WTC11 (cell line): ENCODE measurements around the gene PPP3CA. TPM values are rescaled to one million over a fixed set of nuclear protein-coding genes. Genes with fewer than 3 reads are reported as not detected.

Experiments used
- ATAC-seq: fragments of 200-7000 bp; cut with Tn5 transposase; 2 replicates; pipeline ENCODE4 v1.10.0; 2021; ENCODE audit warnings: mild to moderate bottlenecking, moderate library complexity
- CTCF ChIA-PET: fragments of 300-600 bp; sonication (Branson Sonifier 250); formaldehyde crosslinking; loops from one replicate; lab custom pipeline; 2021; ENCODE audit warnings: antibody characterized with exemption; lab: Charles Lee
- POLR2A ChIA-PET: fragments of 350-600 bp; sonication (Branson Sonifier 250); formaldehyde crosslinking; loops from one replicate; lab custom pipeline; 2021; ENCODE audit warnings: antibody characterized with exemption; lab: Charles Lee
- DNase-seq: peaks from one replicate; pipeline ENCODE4 v3.0.0; 2021; ENCODE audit warnings: low spot score
- H3K27ac Mint-ChIP-seq: 2 replicates; pipeline ENCODE4 v1.8.0; 2021; ENCODE audit warnings: mixed read lengths
- H3K27me3 Mint-ChIP-seq: 2 replicates; pipeline ENCODE4 v1.8.0; 2021; ENCODE audit warnings: low read depth, mild to moderate bottlenecking, moderate library complexity, mixed read lengths
- H3K36me3 Mint-ChIP-seq: 2 replicates; pipeline ENCODE4 v1.8.0; 2021; ENCODE audit warnings: mixed read lengths
- H3K4me1 Mint-ChIP-seq: 2 replicates; pipeline ENCODE4 v1.8.0; 2022; ENCODE audit warnings: mixed read lengths
- H3K4me3 Mint-ChIP-seq: 2 replicates; pipeline ENCODE4 v1.8.0; 2021; ENCODE audit warnings: mild to moderate bottlenecking, moderate library complexity, mixed read lengths
- H3K9me3 Mint-ChIP-seq: 2 replicates; pipeline ENCODE4 v1.8.0; 2021; ENCODE audit warnings: mixed read lengths
- ATF1 ChIP-seq: sonication (generic); formaldehyde crosslinking; IDR thresholded peaks from 2 replicates; pipeline ENCODE4 v1.8.1; 2023; ENCODE audit warnings: mild to moderate bottlenecking, moderate library complexity, missing genetic modification reagents
- ELF4 ChIP-seq: sonication (generic); formaldehyde crosslinking; IDR thresholded peaks from 2 replicates; pipeline ENCODE4 v1.8.1; 2022; ENCODE audit warnings: low read depth, mild to moderate bottlenecking, moderate library complexity, missing genetic modification reagents
- ETV6 ChIP-seq: sonication (generic); formaldehyde crosslinking; IDR thresholded peaks from 2 replicates; pipeline ENCODE4 v1.8.1; 2022; ENCODE audit warnings: mild to moderate bottlenecking, missing genetic modification reagents
- FOXK1 ChIP-seq: sonication (generic); formaldehyde crosslinking; IDR thresholded peaks from 2 replicates; pipeline ENCODE4 v1.8.0; 2022; ENCODE audit warnings: mild to moderate bottlenecking, moderate library complexity, missing genetic modification reagents
- GRHL2 ChIP-seq: fragments of 250-450 bp; sonication (Bioruptor Pico); IDR thresholded peaks from 2 replicates; pipeline ENCODE4 v1.8.0; 2022; ENCODE audit warnings: mild to moderate bottlenecking, moderate library complexity; ENCODE audit not compliant: insufficient replicate concordance, severe bottlenecking
- KAT7 ChIP-seq: sonication (generic); formaldehyde crosslinking; IDR thresholded peaks from 2 replicates; pipeline ENCODE4 v1.8.1; 2023; ENCODE audit warnings: missing genetic modification reagents, mild to moderate bottlenecking, borderline replicate concordance
- MYBL2 ChIP-seq: sonication (generic); formaldehyde crosslinking; IDR thresholded peaks from 2 replicates; pipeline ENCODE4 v1.8.1; 2023; ENCODE audit warnings: mild to moderate bottlenecking, moderate library complexity, missing genetic modification reagents
- NFATC4 ChIP-seq: fragments of 250-450 bp; sonication (Bioruptor Pico); IDR thresholded peaks from 2 replicates; pipeline ENCODE4 v1.9.0; 2021; ENCODE audit warnings: mild to moderate bottlenecking
- NFYB ChIP-seq: sonication (generic); formaldehyde crosslinking; conservative IDR thresholded peaks from 2 replicates; pipeline ENCODE4 v1.8.0; 2022; ENCODE audit warnings: low read depth, missing genetic modification reagents
- NR3C1 ChIP-seq: sonication (generic); formaldehyde crosslinking; conservative IDR thresholded peaks from 2 replicates; pipeline ENCODE4 v1.8.1; 2023; ENCODE audit warnings: low read depth, mild to moderate bottlenecking, missing genetic modification reagents
- PRDM15 ChIP-seq: sonication (generic); formaldehyde crosslinking; IDR thresholded peaks from 2 replicates; pipeline ENCODE4 v1.8.0; 2022; ENCODE audit warnings: missing genetic modification reagents
- PRRX2 ChIP-seq: fragments of 250-450 bp; sonication (Bioruptor Pico); IDR thresholded peaks from 2 replicates; pipeline ENCODE4 v1.8.0; 2021; ENCODE audit warnings: mild to moderate bottlenecking
- SOX15 ChIP-seq: fragments of 250-450 bp; sonication (Bioruptor Pico); IDR thresholded peaks from 2 replicates; pipeline ENCODE4 v1.9.0; 2021; ENCODE audit warnings: mild to moderate bottlenecking
- SP1 ChIP-seq: sonication (generic); formaldehyde crosslinking; conservative IDR thresholded peaks from 2 replicates; pipeline ENCODE4 v1.8.1; 2022; ENCODE audit warnings: missing genetic modification reagents
- ZNF138 ChIP-seq: sonication (generic); formaldehyde crosslinking; conservative IDR thresholded peaks from 2 replicates; pipeline ENCODE4 v1.8.1; 2022; ENCODE audit warnings: mild to moderate bottlenecking, moderate library complexity, missing genetic modification reagents
- ZNF423 ChIP-seq: fragments of 250-450 bp; sonication (Bioruptor Pico); IDR thresholded peaks from 2 replicates; pipeline ENCODE4 v2.1.2; 2022; ENCODE audit warnings: mild to moderate bottlenecking, moderate library complexity
- ZNF425 ChIP-seq: fragments of 250-450 bp; sonication (Bioruptor Pico); conservative IDR thresholded peaks from 2 replicates; pipeline ENCODE4 v1.9.0; 2021; ENCODE audit warnings: mild to moderate bottlenecking
- total RNA-seq: library from RNA; stranded (reverse); gene quantifications from 3 replicates; pipeline ENCODE4 v1.2.3, GENCODE V29; 2021
- TF ChIP-seq, protein P1 (sequence below): sonication (generic); formaldehyde crosslinking; conservative IDR thresholded peaks from 2 replicates; pipeline ENCODE4 v1.8.1; 2022; ENCODE audit warnings: mild to moderate bottlenecking, missing genetic modification reagents
- TF ChIP-seq, protein P2 (sequence below): sonication (generic); formaldehyde crosslinking; IDR thresholded peaks from 2 replicates; pipeline ENCODE4 v1.8.0; 2022; ENCODE audit warnings: mild to moderate bottlenecking, missing genetic modification reagents
- TF ChIP-seq, protein P3 (sequence below): sonication (generic); formaldehyde crosslinking; IDR thresholded peaks from 2 replicates; pipeline ENCODE4 v1.8.1; 2023; ENCODE audit warnings: mild to moderate bottlenecking, missing genetic modification reagents, borderline replicate concordance

Gene PPP3CA
- total RNA-seq, 1 experiment from 2014 or later: 41.6 TPM

GRCh38 chr4:101356928-101357327 lies 9.6 kb upstream of the PPP3CA start:
- POLR2A ChIA-PET: no interaction called here
- CTCF ChIA-PET: interaction anchor here (1.2 kb wide), 1 partner anchor 14 kb away, joined by 3 read pairs; no protein-coding TSS in a partner anchor
- no peaks in the 10 kb centered on the region for H3K36me3 Mint-ChIP-seq
- DNase-seq (no peak), ATAC-seq (no peak)
- no peak overlapping the region for H3K27ac Mint-ChIP-seq
- H3K4me1 Mint-ChIP-seq: peaks cover 5% of the 10 kb centered on the region; the same call in 1 of the 2 replicates
- no peak overlapping the region for H3K4me3 Mint-ChIP-seq
- no peaks in the 10 kb centered on the region for H3K27me3 Mint-ChIP-seq
- TF ChIP-seq ETV6 (CRISPR knock-in tag) (no peak), KAT7 (CRISPR knock-in tag) (no peak), ZNF138 (CRISPR knock-in tag) (no peak), SOX15 (CRISPR knock-in tag) (no peak), FOXK1 (no peak), NFATC4 (no peak), ATF1 (CRISPR knock-in tag) (no peak), ELF4 (CRISPR knock-in tag) (no peak), SP1 (CRISPR knock-in tag) (no peak), MYBL2 (CRISPR knock-in tag) (no peak), NFYB (no peak), GRHL2 (no peak), ZNF423 (CRISPR knock-in tag) (no peak), NR3C1 (CRISPR knock-in tag) (no peak), PRDM15 (CRISPR knock-in tag) (no peak), PRRX2 (no peak), ZNF425 (CRISPR knock-in tag) (no peak)
- TF ChIP-seq, protein P1, sequence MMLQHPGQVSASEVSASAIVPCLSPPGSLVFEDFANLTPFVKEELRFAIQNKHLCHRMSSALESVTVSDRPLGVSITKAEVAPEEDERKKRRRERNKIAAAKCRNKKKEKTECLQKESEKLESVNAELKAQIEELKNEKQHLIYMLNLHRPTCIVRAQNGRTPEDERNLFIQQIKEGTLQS: no peak
- TF ChIP-seq, protein P2, sequence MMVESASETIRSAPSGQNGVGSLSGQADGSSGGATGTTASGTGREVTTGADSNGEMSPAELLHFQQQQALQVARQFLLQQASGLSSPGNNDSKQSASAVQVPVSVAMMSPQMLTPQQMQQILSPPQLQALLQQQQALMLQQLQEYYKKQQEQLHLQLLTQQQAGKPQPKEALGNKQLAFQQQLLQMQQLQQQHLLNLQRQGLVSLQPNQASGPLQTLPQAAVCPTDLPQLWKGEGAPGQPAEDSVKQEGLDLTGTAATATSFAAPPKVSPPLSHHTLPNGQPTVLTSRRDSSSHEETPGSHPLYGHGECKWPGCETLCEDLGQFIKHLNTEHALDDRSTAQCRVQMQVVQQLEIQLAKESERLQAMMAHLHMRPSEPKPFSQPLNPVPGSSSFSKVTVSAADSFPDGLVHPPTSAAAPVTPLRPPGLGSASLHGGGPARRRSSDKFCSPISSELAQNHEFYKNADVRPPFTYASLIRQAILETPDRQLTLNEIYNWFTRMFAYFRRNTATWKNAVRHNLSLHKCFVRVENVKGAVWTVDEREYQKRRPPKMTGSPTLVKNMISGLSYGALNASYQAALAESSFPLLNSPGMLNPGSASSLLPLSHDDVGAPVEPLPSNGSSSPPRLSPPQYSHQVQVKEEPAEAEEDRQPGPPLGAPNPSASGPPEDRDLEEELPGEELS (CRISPR knock-in tag): no peak
- TF ChIP-seq, protein P3, sequence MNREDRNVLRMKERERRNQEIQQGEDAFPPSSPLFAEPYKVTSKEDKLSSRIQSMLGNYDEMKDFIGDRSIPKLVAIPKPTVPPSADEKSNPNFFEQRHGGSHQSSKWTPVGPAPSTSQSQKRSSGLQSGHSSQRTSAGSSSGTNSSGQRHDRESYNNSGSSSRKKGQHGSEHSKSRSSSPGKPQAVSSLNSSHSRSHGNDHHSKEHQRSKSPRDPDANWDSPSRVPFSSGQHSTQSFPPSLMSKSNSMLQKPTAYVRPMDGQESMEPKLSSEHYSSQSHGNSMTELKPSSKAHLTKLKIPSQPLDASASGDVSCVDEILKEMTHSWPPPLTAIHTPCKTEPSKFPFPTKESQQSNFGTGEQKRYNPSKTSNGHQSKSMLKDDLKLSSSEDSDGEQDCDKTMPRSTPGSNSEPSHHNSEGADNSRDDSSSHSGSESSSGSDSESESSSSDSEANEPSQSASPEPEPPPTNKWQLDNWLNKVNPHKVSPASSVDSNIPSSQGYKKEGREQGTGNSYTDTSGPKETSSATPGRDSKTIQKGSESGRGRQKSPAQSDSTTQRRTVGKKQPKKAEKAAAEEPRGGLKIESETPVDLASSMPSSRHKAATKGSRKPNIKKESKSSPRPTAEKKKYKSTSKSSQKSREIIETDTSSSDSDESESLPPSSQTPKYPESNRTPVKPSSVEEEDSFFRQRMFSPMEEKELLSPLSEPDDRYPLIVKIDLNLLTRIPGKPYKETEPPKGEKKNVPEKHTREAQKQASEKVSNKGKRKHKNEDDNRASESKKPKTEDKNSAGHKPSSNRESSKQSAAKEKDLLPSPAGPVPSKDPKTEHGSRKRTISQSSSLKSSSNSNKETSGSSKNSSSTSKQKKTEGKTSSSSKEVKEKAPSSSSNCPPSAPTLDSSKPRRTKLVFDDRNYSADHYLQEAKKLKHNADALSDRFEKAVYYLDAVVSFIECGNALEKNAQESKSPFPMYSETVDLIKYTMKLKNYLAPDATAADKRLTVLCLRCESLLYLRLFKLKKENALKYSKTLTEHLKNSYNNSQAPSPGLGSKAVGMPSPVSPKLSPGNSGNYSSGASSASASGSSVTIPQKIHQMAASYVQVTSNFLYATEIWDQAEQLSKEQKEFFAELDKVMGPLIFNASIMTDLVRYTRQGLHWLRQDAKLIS: no peak
- no peaks in the 10 kb centered on the region for H3K9me3 Mint-ChIP-seq
